HL-60/S4 (cell line): ENCODE measurements around the gene TBL1X.
"Not testable (repeated sequence)": the region's sequence is repeated elsewhere in the genome, so short reads cannot be mapped to it uniquely, and the experiment has no call there.

ENCODE experiments used
- in situ Hi-C: fragments of 300-500 bp; cut with MboI; formaldehyde crosslinking; loops from 2 replicates; pipeline ENCODE4 v1.14.3; 2022; ENCODE audit warnings: low sequenced_read_pairs

TBL1X gene

GRCh38 chrX:9464435-9465371 is at the start of gene TBL1X:
Gene TBL1X, plus strand, starts transcription at chrX:9465058. Its CDS starts 188,529 bp downstream, at chrX:9653587.
- in situ Hi-C loops, result no loop called here

GRCh38 chrX:9416562-9417348 is 48.1 kb upstream of the TBL1X start:
- in situ Hi-C loops, result no loop called here

GRCh38 chrX:9418262-9418661 is 46.6 kb upstream of the TBL1X start:
- in situ Hi-C loops, result no loop called here

GRCh38 chrX:9420275-9421265 is 44.3 kb upstream of the TBL1X start:
- in situ Hi-C loops, result no loop called here

GRCh38 chrX:9429767-9430166 is 35.1 kb upstream of the TBL1X start:
- in situ Hi-C loops, result no loop called here

GRCh38 chrX:9430346-9430921 is 34.4 kb upstream of the TBL1X start:
- in situ Hi-C loops, result no loop called here

- in situ Hi-C loops, result no loop called here
These were observed 33.6 kb upstream of the TBL1X start for GRCh38 chrX:9431281-9431680.

GRCh38 chrX:9433596-9433995 is 31.3 kb upstream of the TBL1X start:
- in situ Hi-C loops, result no loop called here

GRCh38 chrX:9434051-9434550 is 30.8 kb upstream of the TBL1X start:
- in situ Hi-C loops, result no loop called here

GRCh38 chrX:9435086-9435485 is 29.8 kb upstream of the TBL1X start:
- in situ Hi-C loops, result not testable (repeated sequence)

GRCh38 chrX:9436812-9437211 is 28.0 kb upstream of the TBL1X start:
- in situ Hi-C loops, result no loop called here

GRCh38 chrX:9438933-9439494 is 25.8 kb upstream of the TBL1X start:
- in situ Hi-C loops, result no loop called here

GRCh38 chrX:9440116-9440844 is 24.6 kb upstream of the TBL1X start:
- in situ Hi-C loops, result no loop called here

- in situ Hi-C loops, result no loop called here
These were observed 22.8 kb upstream of the TBL1X start for GRCh38 chrX:9442056-9442455.

GRCh38 chrX:9443327-9443726 is 21.5 kb upstream of the TBL1X start:
- in situ Hi-C loops, result no loop called here

- in situ Hi-C loops, result no loop called here
These were observed 17.0 kb upstream of the TBL1X start for GRCh38 chrX:9447906-9448305.

GRCh38 chrX:9456250-9457074 is 8.4 kb upstream of the TBL1X start:
- in situ Hi-C loops, result loop anchor here (10.0 kb wide), 1 partner anchor 112 kb away; no protein-coding TSS in a partner anchor

- in situ Hi-C loops, result loop anchor here (10.0 kb wide), 1 partner anchor 113 kb away; no protein-coding TSS in a partner anchor
These were observed 6.8 kb upstream of the TBL1X start for GRCh38 chrX:9458034-9458433.
